Measurements from ENCODE around the gene CCDC85A. TPM values are rescaled to one million over a fixed set of nuclear protein-coding genes. Genes with fewer than 3 reads are reported as not detected.

CCDC85A gene
- total RNA-seq, 4 donors from 2014 or later: 2.8 to 12.2 (median 5.4) TPM

- Histone ChIP-seq H3K4me1 (no peaks in the 10 kb centered on the region), H3K27ac (no peak overlapping the region), H3K36me3 (no peaks in the 10 kb centered on the region), H3K27me3 (no peaks in the 10 kb centered on the region), H3K9me3 (no peaks in the 10 kb centered on the region), H3K4me3 (no peak overlapping the region)
- no peak for DNase-seq (ENCODE audit: low spot score in 2 of 2)
- TF ChIP-seq POLR2A (IDR thresholded peaks at IDR 0.05) (no peak), CTCF (IDR thresholded peaks at IDR 0.05) (no peak), EP300 (IDR thresholded peaks at IDR 0.05) (no peak)
Measured at GRCh38 chr2:56315376-56315775, 131.6 kb downstream of the CCDC85A start.

- Histone ChIP-seq H3K9me3 (no peaks in the 10 kb centered on the region), H3K4me1 (no peaks in the 10 kb centered on the region), H3K27me3 (no peaks in the 10 kb centered on the region), H3K27ac (no peak overlapping the region), H3K36me3 (no peaks in the 10 kb centered on the region), H3K4me3 (no peak overlapping the region)
- TF ChIP-seq EP300 (IDR thresholded peaks at IDR 0.05): no peak
- TF ChIP-seq POLR2A (IDR thresholded peaks at IDR 0.05): no peak
- TF ChIP-seq CTCF (IDR thresholded peaks at IDR 0.05): no peak
- DNase-seq (ENCODE audit: low spot score in 2 of 2): no peak
- WGBS, 2 donors: 67 to 71% methylated on average over 3 of the region's 3 CpGs
Measured at GRCh38 chr2:56316011-56316410, 132.2 kb downstream of the CCDC85A start.

GRCh38 chr2:56318147-56318546 is 134.4 kb downstream of the CCDC85A start:
- no peaks in the 10 kb centered on the region for H3K36me3 ChIP-seq
- no peak overlapping the region for H3K4me3 ChIP-seq
- WGBS, 2 donors: 88 to 91% methylated on average over 4 of the region's 4 CpGs
- TF ChIP-seq CTCF (IDR thresholded peaks at IDR 0.05): no peak
- no peak for TF ChIP-seq EP300 (IDR thresholded peaks at IDR 0.05)
- no peak for TF ChIP-seq POLR2A (IDR thresholded peaks at IDR 0.05)
- H3K4me1 ChIP-seq: no peaks in the 10 kb centered on the region
- peaks cover 0 to 5% (median 0%) of the 10 kb centered on the region in 4 donors for H3K9me3 ChIP-seq
- no peak for DNase-seq (ENCODE audit: low spot score in 2 of 2)
- H3K27ac ChIP-seq: no peak overlapping the region
- H3K27me3 ChIP-seq: no peaks in the 10 kb centered on the region

GRCh38 chr2:56325661-56326345 is 142.0 kb downstream of the CCDC85A start:
- Histone ChIP-seq H3K27ac (no peak overlapping the region), H3K9me3 (peaks cover 0 to 5% (median 0%) of the 10 kb centered on the region in 4 donors), H3K27me3 (no peaks in the 10 kb centered on the region), H3K4me1 (no peaks in the 10 kb centered on the region), H3K36me3 (no peaks in the 10 kb centered on the region), H3K4me3 (no peak overlapping the region)
- TF ChIP-seq POLR2A (IDR thresholded peaks at IDR 0.05): no peak
- TF ChIP-seq EP300 (IDR thresholded peaks at IDR 0.05): no peak
- no peak for TF ChIP-seq CTCF (IDR thresholded peaks at IDR 0.05)
- WGBS, 2 donors: 42 to 61% methylated on average over 3 of the region's 3 CpGs
- DNase-seq (ENCODE audit: low spot score in 2 of 2): no peak

GRCh38 chr2:56326346-56326741 is 142.6 kb downstream of the CCDC85A start:
- DNase-seq (ENCODE audit: low spot score in 2 of 2): no peak
- Histone ChIP-seq H3K27me3 (no peaks in the 10 kb centered on the region), H3K4me3 (no peak overlapping the region), H3K27ac (no peak overlapping the region), H3K36me3 (no peaks in the 10 kb centered on the region), H3K4me1 (no peaks in the 10 kb centered on the region), H3K9me3 (peaks cover 0 to 5% (median 0%) of the 10 kb centered on the region in 4 donors)
- WGBS, 2 donors: 47 to 54% methylated on average over 1 of the region's 1 CpG
- TF ChIP-seq POLR2A (IDR thresholded peaks at IDR 0.05) (no peak), EP300 (IDR thresholded peaks at IDR 0.05) (no peak)

Data from tibial nerve (tissue), 4 donors.